ENCODE measurements around the gene LRRC36.

The LRRC36 gene

DNA sequence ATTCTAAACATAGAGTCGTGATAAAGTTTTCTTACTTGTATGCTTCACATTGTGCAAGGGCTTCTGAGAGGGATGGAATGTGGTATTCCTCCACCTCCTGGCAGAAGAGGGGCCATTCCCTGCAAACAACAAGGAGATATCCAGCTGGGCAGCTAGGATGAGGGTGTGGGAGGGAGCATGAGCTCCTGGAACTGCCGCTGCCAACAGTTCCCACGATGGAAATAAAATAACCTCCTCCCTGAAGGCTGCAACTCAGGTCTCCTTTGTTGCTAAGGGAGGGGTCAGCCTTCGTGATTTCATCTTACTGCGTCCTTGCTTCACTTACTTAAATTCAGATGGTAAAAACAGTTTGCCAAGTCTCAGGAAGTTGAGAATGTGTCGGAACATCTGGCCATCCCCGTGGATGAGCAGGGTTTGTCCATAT is 31.7 kb upstream of the LRRC36 start:
- DNase-seq (ENCODE audit: low read depth) = no peak

DNA sequence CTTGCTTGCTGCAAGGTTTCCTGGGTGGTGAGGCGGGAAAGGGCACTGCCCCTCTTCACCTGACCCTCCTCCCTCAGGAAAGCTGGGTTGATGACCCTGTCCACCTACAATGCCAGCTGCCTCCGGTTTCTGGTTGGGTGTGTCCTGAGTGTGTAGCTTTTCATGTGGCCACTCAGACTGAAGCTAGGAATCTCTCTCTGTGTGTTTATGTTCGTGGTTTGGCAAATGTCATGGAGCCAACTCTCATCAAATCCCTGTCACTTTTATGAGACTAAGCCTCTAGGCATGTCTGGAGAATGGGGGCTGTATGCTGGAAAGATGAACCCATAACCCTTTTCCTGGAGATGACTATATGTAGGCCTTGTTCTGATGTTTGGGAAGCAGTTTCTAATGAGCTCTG is 30.2 kb upstream of the LRRC36 start:
- DNase-seq (ENCODE audit: low read depth) = peak; percentile 41

DNA sequence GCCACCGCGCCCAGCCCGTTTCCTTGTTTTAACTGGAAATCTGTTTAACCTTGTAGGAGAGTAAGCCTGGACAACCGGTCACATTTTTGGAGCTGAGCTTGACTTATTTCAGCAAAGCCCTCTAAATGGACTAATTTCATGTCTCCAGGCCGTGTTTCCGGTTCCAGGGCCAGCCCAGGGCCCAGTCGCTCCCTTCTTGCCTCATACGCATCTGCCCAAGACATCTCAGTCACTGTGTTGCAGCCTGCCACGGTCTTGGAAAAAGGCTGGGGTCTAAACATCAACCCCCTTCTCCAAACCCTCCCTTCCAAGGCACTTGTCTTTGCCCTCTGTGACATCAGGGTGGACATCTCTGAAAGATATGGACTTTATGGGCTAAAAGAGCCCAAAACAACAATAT is 28.3 kb upstream of the LRRC36 start:
- DNase-seq (ENCODE audit: low read depth) = no peak

DNA sequence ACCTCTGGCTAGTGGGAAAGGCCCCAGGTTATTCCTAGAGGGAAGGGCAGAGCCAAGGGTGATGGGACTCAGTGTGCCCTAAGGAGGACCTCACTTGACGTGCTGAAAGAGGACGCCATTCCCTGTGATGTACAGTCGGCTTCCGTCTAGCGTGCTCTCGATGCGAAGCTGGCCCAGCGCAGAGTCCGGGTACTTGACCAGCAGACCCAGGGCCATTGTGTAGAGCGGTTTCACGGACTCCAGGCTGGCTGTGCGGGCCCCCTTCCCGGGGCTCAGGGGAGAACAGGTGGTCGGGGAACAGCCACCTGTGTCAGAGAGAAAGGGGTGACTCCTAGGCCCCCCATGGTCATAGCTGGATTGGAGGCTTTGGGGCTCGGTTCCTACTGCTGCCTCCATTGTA is 27.3 kb upstream of the LRRC36 start:
- no peak for DNase-seq (ENCODE audit: low read depth)

DNA sequence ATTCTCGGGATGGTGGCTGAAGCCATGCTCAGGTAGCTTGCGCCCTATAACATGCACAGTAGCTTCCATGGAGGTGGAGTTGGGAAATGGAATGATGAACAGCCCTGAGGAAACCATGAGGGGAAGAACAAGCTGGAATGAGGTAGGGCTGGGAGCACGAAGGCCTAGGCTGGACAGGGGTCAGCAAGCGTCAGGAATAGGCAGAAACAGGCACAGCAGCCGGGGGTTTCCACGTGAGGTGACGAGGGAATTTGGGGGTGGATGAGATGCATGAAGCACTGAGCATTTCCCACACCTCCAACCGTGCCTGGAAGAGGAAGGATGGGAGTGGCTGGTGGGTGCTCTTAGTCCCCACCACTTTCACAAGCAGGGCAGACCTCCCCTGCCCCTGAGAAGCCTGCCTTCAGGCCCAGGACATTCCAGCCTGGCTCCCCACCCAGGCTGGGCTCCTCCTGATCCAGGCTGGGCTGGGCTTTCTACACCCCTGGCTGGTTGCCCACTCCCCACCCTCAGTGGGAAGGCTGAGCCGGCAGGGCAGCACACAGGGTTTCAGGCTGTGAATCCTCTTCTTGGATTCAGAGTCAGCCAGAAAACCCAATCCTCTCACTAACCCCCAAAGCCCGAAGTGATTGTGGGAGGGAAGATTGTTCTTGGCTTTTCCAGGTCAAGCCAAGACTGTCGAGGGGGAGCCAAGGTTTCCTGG is 25.4 kb upstream of the LRRC36 start:
- no peak for DNase-seq (ENCODE audit: low read depth)

DNA sequence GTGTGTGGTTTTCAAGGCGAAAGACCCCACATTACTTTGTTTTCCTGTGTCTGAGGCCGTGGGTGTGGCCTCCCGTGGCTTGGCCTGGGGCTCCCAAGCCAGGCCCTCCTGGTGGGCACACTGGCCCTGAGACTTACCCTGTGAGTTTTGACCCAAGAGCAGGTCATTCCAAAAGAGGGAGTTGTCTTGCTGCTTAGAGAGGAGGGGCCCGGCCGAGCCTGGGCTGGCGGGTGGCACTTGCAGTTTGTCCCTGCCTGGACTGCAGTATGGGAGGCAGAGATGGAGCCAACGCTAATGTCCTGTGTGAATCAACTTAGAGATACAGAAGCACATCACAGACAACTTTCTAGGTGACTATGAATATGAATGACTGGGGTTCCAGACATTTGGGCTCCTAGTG is 24.5 kb upstream of the LRRC36 start:
- no peak for DNase-seq (ENCODE audit: low read depth)

DNA sequence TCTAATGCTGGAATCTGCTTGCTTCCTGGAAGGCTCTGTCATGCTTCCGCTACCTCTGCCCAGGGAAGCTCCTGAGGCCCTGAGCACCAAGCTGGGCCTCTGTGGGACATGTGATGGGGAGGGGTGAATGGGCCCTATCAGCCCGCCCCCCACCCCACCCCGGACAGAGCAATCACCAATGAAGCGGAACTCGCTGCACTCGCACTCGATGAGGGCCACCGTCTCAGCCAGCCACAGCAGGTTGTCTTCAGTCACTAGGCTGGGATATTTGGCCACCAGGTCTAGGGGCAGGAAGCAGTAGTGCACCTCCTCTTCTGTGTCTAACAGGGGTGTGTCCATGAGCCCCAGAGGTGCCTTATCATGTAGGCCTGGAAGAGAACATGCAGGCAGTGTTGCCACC is 23.6 kb upstream of the LRRC36 start:
- DNase-seq (ENCODE audit: low read depth) = no peak

DNA sequence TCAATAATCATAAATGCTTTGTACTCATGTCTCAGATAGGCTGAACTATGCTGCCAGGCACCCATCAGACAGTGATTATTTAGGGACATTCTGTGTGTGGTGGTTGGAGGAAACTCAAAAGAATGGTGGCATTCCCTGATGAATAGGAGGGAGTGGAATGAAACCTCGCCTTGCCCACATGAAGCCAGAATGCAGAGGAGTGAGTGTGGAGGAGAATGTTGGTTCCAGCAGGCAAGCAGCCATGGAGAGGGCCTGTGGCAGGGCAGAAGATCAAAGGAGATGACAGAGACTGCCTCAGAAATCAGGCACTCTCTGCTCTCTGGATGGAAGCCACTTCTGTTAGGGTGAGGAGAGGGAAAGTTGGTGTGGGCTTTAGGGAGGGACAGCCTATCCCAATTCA is 22.6 kb upstream of the LRRC36 start:
- no peak for DNase-seq (ENCODE audit: low read depth)

DNA sequence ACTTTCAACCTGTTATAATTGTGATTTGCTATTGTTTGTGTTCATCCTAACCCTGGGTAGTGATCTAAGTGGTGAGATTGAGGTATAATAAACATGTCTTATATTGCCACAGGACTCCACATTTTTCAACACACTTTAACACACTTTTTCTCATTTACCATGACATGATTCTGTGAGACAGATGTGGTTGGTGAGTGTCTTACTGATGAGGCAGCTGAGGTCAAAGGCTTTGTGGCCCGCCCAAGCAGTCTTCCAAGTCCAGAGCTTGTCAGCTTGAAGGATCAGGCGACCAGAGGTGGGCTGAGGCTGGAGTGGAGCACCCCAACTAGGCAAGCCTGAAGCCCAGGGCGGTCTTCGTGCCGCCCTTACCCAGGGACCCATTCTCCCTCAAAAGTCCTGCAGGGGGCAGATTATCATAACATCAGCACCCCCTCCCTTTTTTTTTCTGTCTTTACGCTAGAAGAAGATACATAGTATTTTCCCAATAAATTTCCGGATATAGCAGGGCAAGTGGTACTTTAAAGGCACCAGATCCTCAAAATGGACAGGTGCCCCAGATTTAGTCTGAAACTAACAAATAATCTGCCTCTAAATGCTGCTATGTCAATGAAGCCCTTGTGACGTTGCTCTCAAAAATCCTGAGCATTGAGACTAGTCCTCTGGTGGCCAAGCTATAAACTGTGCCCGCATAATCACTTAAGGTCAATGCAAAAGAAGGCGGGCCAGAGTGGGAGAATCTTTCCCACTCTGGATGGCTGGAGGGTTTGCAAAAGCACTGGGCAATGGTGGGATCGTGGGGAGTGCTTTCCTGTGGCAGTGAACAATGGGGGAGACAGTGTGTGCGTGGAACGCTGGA is 21.2 kb upstream of the LRRC36 start:
- DNase-seq (ENCODE audit: low read depth) = no peak

DNA sequence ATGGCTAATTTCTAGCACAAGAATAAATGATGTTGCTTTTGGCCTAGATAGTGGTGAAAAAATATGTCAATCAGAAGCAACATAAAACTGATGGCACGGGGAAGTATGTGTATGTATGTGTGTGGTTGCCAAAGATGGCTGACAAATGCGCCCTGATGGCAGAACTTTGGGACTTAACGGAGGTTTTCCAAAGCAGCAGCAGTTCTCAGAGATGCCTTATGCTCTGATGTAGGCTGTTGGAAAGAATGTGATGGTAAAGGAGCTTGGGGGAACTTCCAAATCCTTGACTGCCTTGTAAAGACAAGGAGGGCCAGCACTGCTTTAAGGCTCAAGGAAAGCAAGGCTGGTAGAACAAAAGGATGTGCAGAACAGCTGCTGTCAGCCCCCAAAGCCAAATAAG is 16.1 kb upstream of the LRRC36 start:
- DNase-seq (ENCODE audit: low read depth) = no peak

DNA sequence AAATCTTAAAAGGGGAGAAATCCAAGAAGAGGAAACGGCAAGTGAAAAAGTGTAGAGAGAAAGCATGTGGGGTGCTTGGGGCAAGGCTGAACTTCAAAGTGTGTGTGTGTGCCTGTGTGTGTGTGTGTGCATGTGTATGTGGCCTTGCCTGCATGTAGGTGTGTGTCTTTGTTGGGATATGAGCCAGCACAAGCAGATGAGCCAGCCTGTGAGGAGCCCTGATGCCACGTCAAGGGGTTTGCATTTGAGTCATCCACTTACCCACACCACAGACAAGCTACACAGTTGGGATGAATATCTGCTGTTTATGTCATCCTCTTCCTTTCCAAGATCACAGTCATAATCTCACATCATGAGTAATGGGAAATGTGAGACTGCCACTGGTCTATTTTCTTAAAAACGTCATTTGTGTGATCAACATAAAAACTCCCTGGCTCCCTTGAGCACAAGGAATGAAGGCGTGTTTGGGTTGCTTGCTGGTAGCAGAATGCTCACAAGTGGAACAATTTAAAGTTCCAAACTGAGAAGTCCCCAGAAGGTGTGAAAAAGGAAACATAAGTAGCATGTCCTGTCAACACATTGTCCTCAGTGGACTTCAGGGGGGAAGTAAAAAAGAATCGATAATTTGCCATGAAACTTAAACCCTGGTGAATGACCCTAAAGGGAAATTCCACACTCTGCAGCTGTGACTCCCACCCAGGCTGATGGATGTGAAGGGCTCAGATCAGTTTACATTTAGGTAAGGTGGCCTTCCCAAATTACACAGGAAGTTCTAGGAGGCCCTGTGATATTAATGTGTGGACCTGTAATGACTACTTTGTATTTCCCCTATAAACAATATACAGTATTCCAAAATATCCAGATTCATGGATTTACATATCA is 14.8 kb upstream of the LRRC36 start:
- DNase-seq (ENCODE audit: low read depth) = peak; percentile 96

DNA sequence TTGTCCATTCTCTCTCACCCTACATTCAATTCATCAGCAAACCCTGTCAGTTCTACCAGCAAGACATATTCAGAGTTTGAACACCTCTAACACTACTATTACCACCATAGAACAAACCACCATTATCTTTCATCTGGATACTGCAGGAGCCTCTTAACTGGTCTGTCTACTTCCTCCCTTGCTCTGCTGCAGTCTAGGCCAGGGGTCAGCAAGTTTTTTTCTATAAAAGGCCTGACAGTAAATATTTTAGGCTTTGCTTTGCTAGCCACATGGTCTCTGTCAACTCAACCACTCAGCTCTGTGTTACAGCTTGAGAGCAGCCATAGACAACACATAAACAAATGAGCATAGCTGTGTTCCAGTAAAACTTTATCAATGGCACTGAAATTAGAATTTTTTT is 13.9 kb upstream of the LRRC36 start:
- no peak for DNase-seq (ENCODE audit: low read depth)

DNA sequence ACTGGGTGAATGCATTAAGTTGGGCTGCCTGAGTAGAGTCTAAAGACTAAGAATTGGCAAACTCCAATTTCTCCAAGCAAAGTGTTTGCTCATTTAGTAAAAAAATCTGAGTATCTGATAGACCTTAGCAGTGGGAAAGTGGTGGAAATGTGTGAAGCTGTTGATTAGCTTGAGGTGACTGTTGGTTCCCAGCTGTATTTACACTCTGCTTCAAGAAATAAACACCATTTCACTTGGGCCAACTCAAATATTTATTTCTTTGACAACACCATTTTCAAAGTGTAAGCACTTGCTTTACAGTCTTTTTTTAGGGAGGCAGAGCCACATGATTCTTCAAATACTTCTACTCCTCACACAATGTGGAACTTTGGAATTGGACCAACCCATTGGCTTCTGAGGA is 8.8 kb upstream of the LRRC36 start:
- no peak for DNase-seq (ENCODE audit: low read depth)

DNA sequence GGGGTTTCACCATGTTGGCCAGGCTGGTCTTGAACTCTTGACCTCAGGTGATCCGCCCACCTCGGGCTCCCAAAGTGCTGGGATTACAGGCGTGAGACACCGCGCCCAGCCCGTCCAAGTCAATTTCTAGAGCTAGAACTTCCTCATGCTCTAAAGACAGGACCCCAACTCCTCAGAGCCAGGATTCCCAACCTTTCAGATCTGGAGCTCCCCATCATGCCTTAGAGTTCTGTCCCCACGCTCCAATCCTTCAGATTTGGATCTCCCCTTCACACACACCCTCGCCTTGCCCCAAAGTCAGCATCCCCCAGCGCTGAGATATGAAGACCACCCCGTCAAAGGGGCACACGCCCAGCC is 522 bp upstream of the LRRC36 start:
- DNase-seq (ENCODE audit: low read depth) = no peak

DNA sequence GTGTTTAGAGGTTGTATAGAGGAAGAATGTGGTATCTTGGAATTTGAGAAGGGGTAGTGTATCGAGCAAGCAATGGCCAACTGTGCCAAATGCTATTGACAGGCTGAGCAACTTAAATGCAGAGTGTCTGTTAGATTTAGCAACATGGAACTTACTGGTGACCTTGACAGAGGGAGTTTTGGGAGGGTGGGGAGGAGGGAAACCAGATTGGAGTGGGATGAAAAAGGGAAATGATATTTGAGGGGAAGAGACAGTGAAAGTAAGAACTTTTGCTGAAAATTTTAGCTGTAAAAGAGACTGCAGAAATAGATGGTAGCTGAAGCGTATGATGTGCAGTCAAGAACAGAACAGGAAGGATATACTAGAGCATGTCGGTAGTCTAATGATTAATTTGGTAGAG is 1.1 kb downstream of the LRRC36 start:
- DNase-seq (ENCODE audit: low read depth) = no peak

DNA sequence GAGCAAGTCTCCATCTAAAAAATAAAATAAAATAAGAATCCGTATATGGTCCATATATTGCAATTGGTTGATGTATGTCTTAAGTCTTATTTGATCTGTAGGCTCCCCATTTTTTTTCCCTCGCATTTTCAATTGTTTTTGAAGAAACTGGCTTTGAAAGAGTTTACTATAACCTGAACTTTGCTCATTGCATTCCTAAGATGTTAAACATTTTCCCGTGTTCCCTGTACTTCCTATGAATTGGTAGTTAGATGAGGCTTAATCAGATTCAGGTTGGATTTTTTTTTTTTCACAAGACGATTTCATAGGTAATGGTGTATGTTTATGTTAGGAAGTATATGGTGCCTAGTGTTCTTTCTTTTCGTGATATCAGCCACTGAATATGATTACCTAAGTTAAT is 3.3 kb downstream of the LRRC36 start:
- no peak for DNase-seq (ENCODE audit: low read depth)

DNA sequence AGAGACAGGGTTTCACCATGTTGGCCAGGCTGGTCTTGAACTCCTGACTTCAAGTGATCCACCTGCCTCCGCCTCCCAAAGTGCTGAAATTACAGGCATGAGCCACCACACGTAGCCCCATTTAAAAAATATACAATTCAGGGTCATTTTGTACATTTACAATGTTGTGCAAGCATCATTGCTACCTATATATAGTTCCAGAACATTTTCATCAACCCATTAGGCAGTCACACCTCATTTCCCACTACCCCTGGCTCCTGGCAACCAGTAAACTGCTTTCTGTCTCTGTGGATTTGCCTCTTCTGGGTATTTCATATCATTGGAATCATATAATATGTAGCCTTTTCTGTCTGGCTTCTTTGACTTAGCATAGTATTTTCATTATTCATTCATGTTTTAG is 6.7 kb downstream of the LRRC36 start:
- DNase-seq (ENCODE audit: low read depth) = no peak

DNA sequence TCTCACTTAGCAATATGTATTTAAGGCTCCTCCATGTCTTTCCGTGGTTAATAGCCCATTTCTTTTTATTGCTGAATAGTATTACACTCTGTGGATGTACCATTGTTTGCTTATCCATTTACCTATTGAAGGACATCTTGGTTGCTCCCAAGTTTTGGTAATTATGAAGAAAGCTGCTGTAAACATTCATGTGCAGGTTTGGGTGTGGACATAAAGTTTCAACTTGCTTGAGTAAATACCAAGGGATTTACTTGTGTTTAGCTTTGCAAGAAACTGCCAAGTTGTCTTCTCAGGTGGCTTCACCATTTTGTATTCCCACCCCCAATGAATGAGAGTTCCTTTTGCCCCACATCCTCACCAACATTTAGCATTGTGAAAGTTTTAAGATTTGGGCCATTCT is 9.5 kb downstream of the LRRC36 start:
- DNase-seq (ENCODE audit: low read depth) = no peak

DNA sequence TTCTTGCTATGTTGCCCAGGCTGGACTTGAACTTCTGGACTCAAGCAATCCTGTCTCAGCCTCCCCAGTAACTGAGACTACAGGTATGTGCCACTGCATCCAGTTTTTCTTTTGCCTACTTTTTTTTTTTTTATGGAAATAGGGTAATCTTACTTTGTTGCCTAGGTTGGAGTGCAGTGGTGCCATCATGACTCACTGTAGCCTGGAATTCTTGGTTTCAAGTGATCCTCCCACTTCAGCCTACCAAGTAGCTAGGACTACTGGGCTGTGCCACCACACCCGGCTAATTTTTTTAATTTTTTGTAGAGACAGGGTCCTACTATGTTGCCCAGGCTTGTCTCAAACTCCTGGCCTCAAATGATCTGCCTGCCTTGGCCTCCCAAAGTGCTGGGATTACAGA is 10.0 kb downstream of the LRRC36 start:
- DNase-seq (ENCODE audit: low read depth) = no peak

DNA sequence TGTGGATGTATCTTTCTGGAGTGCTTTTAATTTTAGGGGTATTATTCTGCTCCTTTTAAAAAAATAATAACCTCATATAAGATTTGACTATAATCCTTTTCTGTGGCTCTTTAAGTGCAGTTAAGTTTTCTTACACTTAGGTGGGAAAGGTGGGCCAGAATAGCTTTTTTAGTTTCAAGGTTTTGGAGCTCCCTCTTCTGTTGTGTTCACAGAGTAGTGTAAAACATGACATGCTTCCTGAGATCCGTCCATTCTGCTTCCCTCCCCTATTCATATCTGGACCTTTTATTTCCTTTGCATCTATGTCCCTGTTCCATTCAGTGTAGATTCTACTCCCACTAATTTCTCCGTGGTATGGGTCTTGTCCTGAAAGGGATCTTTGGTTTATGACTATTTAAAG is 12.8 kb downstream of the LRRC36 start:
- no peak for DNase-seq (ENCODE audit: low read depth)

DNA sequence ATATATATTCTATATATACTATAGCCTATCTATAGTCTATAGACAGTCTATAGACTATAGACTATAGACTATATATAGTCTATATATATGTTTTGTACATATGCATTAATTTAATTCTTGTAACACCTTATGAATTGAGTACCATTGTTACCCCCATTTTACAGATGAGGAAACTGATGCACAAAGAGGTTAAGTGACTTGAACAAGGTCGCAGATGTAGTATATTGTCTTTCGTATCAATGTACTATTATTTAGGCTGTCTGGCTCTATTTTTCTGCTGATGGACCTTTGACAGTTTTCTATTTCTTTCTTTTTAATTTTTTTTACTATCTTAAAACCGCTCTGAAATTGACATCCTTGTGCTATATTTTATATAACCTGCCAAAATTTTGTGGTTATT is 14.6 kb downstream of the LRRC36 start:
- no peak for DNase-seq (ENCODE audit: low read depth)

DNA sequence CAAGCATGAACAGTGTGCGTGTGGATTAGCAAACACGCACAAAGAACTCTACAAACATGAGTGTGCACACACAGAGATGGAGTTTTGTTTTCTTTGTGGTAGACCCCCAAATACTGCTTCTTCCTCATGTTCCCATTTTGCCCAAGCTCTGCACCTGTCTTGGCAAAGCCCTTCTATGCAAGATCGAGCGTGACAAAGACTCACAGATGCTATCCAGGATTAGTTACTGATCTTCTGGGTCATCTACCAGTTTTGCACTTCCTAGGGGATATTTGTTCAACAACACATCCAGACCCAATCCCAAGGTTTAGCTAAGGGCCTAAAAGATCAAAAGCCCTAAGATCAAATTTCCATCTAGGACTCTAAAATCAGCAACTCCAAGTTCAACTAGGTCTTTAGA is 16.0 kb downstream of the LRRC36 start:
- DNase-seq (ENCODE audit: low read depth) = no peak

DNA sequence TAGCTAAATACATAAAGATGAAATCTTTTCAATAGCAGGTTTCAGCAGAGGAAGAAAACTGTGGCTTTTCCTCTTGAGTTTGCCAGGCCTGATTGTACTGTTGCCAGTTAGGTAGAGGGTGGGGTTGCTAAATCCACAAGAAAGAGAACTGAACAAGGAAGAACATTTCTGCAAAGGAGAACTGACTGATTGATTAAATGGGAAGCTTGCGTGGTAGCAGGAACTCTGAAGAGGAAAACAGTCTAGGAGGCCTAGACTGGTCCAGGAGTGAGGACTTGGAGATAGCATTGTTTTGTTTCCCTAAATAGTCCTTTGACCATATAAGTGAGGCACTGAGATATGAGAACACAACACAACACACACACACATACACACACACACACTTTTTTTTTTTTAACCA is 18.8 kb downstream of the LRRC36 start:
- no peak for DNase-seq (ENCODE audit: low read depth)
